Lung (tissue), 12 donors: ENCODE data around the gene SLC26A1. TPM values are rescaled to one million over a fixed set of nuclear protein-coding genes. Genes with fewer than 3 reads are reported as not detected.

Experiments
- ATAC-seq: fragments of 200-7000 bp; cut with Tn5 transposase; one replicate; pipeline ENCODE4 v1.9.1; 2020; ENCODE audit warnings: moderate number of reproducible peaks; ENCODE audit not compliant: insufficient read depth, low FRiP score
- DNase-seq, 3 donors: peaks; one replicate each; pipeline ENCODE4 v3.0.0-alpha.2; 2013 to 2017
- H3K27ac ChIP-seq, 2 donors: one replicate each; pipeline ENCODE4 v1.5.1; 2013; ENCODE audit warnings: mild to moderate bottlenecking in 2 of 2, moderate library complexity in 2 of 2, control low read depth in 1 of 2, inconsistent platforms in 1 of 2, low read depth in 1 of 2, low read length in 1 of 2
- H3K27me3 ChIP-seq, 3 donors: one replicate each; pipeline ENCODE4 v1.5.1; 2013; ENCODE audit warnings: low read length in 2 of 3; ENCODE audit not compliant: control insufficient read depth in 3 of 3, insufficient read depth in 3 of 3
- H3K36me3 ChIP-seq, 4 donors: one replicate each; pipeline ENCODE4 v1.5.1; 2013; ENCODE audit warnings: low read length in 4 of 4, mild to moderate bottlenecking in 1 of 4, moderate library complexity in 1 of 4; ENCODE audit not compliant: control insufficient read depth in 4 of 4, insufficient read depth in 4 of 4
- H3K4me1 ChIP-seq, 5 donors: one replicate each; pipeline ENCODE4 v1.5.1; 2013; ENCODE audit warnings: low read length in 5 of 5, mild to moderate bottlenecking in 2 of 5, moderate library complexity in 1 of 5; ENCODE audit not compliant: control insufficient read depth in 5 of 5, insufficient read depth in 5 of 5
- H3K4me3 ChIP-seq: one replicate; pipeline ENCODE4 v1.5.1; 2013; ENCODE audit warnings: mild to moderate bottlenecking, control low read depth, moderate library complexity
- H3K9ac ChIP-seq, 2 donors: one replicate each; pipeline ENCODE4 v1.5.1; 2013; ENCODE audit warnings: low read length in 2 of 2, control low read depth in 1 of 2; ENCODE audit not compliant: insufficient read depth in 1 of 2
- H3K9me3 ChIP-seq, 4 donors: one replicate each; pipeline ENCODE4 v1.5.1; 2013; ENCODE audit warnings: low read length in 3 of 4, mild to moderate bottlenecking in 1 of 4, moderate library complexity in 1 of 4; ENCODE audit not compliant: control insufficient read depth in 4 of 4, insufficient read depth in 3 of 4
- CTCF ChIP-seq: IDR thresholded peaks from 2 replicates; pipeline ENCODE4 v1.5.1; 2012; ENCODE audit warnings: mild to moderate bottlenecking; ENCODE audit errors: control extremely low read depth, extremely low read depth
- WGBS, 2 donors: extraction: QIAGEN DNeasy Blood & Tissue Kit; methylation state at CpG; one replicate each; pipeline ENCODE4 v1.1.7; 2013; 5-methylcytosine and 5-hydroxymethylcytosine counted together
- polyA plus RNA-seq, 2 donors: library from polyadenylated mRNA; stranded (reverse); fragments of 200-250 nt; gene quantifications; one replicate each; pipeline ENCODE4 v1.2.1, GENCODE V29; 2013
- total RNA-seq, 2 donors: library from RNA; depleted of rRNA in 1 of 2; stranded (reverse); fragments of >200 nt in 1 of 2; gene quantifications; one replicate each; pipeline ENCODE4 v1.2.1, GENCODE V29; 2014 to 2021
- donor health status: control.
- donor health status: control.
- donor health status: Bipolar disorder and iron deficiency.
- donor health status: healthy.
- donor health status: DM: yes; HTN: yes; CAD: no.

Gene SLC26A1
- total and polyA plus RNA-seq, 4 donors: 0.20 to 0.83 (median 0.50) TPM

DNA sequence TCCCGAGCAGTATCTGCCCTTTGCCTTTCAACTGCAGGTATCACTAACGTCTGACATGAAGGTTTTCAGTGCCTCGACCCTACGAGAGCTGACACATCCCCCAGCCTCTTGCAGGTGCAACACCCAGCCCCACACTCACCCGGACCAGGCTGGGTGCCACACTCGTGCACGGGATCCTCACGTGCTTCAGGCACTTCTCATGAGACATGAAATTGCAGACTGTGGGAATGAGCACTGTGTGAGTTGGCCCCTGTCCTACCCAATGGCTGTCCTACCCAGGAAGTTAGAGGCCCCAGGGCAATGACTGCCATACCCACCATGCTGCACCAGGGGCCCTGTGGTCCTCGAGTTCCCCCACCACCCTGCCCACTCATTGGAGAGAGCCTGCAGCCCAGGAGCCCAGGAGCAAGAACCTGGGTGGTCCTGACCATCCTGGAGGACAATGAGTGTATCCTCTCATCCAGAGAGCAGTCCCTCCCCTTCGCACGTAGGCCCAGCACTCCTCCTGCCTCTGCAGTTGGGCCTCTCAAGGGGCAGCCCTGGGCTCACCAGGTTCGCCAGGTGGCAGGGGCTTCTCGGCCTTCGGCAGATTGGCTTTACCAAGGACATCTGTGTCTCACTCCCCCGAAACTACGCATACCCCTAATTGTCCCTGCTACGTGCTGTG is 22.2 kb downstream of the SLC26A1 start:
- Histone ChIP-seq H3K9ac (no peak overlapping the region), H3K4me3 (no peak overlapping the region), H3K27me3 (peaks cover 0 to 9% (median 0%) of the 10 kb centered on the region in 3 donors), H3K36me3 (peaks cover 0 to 13% (median 0%) of the 10 kb centered on the region in 4 donors), H3K9me3 (no peaks in the 10 kb centered on the region), H3K4me1 (peaks cover 3 to 18% (median 5%) of the 10 kb centered on the region in 5 donors), H3K27ac (no peak overlapping the region)
- WGBS, 2 donors: 80 to 89% methylated on average over 16 to 17 of the region's 17 CpGs
- TF ChIP-seq CTCF: no peak
- ATAC-seq (no peak), DNase-seq (no peak)

DNA sequence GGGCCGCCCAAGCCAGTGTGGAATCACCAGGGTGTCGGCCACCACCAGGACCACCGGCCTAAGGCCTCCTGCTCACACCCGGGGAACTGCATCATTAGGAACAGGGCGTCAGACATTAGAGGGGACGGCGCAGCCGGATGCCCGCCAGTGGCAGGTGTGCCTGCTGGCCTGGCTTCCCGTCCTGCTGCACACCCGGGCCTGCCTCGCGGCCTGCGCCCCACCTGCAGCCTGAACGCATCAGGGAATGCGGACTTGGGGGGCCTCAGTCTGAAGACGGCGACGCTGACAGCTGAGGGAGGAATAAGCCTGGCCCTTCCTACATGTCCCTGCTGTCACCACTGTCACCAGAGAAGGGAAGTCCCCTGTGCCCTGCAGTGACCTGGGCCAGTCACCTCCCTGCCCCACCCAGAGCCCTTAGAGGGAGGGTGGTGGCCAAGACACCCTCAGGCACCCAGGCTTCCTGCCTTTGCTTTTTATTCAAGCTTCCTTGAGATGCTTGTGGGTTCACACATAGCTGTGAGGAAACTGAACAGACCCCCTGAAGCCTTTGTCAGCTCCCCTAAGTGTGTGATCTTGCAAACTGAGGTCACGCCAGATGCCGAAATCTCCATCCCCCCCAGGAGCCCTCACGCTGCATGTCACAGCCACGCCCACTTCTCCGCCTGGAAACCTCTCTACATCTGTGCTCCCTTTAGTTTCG is 23.0 kb downstream of the SLC26A1 start:
- ATAC-seq: no peak
- Histone ChIP-seq H3K36me3 (peaks cover 0 to 21% (median 0%) of the 10 kb centered on the region in 4 donors), H3K4me3 (no peak overlapping the region), H3K9me3 (no peaks in the 10 kb centered on the region), H3K27ac (no peak overlapping the region), H3K4me1 (peaks cover 3 to 18% (median 5%) of the 10 kb centered on the region in 5 donors), H3K27me3 (peaks cover 0 to 9% (median 0%) of the 10 kb centered on the region in 3 donors), H3K9ac (no peak overlapping the region)
- no peak for TF ChIP-seq CTCF
- 91 to 95% methylated on average over 23 to 25 of the region's 25 CpGs for WGBS, 2 donors
- no peak for DNase-seq

GRCh38 chr4:968621-969394 is 24.4 kb downstream of the SLC26A1 start:
- H3K4me1 ChIP-seq: peaks cover 3 to 16% (median 5%) of the 10 kb centered on the region in 5 donors
- no peak overlapping the region for H3K27ac ChIP-seq
- H3K27me3 ChIP-seq: peaks cover 0 to 9% (median 0%) of the 10 kb centered on the region in 3 donors
- no peaks in the 10 kb centered on the region for H3K9me3 ChIP-seq
- 91% methylated on average over 23 of the region's 23 CpGs for WGBS, 2 donors
- no peak for TF ChIP-seq CTCF
- no peak overlapping the region for H3K9ac ChIP-seq
- H3K4me3 ChIP-seq: no peak overlapping the region
- H3K36me3 ChIP-seq: peaks cover 0 to 33% (median 0%) of the 10 kb centered on the region in 4 donors
- no peak for DNase-seq
- ATAC-seq: no peak
